Neural cell (in vitro differentiated cells): ENCODE measurements around the gene KRTAP4-16. TPM values are rescaled to one million over a fixed set of nuclear protein-coding genes. Genes with fewer than 3 reads are reported as not detected.
"Not testable (repeated sequence)": the region's sequence is repeated elsewhere in the genome, so short reads cannot be mapped to it uniquely, and the experiment has no call there.

Experiments
- H2AFZ ChIP-seq: fragments of 200-600, 300-800 bp; sonication (generic), shearing (Covaris generic); 2 replicates; pipeline ENCODE4 v1.6.0; 2014; ENCODE audit warnings: low read depth, mild to moderate bottlenecking, antibody characterized with exemption, low read length, moderate library complexity
- H3F3A ChIP-seq: fragments of 200-600 bp; shearing (Covaris generic); 2 replicates; pipeline ENCODE4 v1.6.1; 2016; ENCODE audit warnings: mild to moderate bottlenecking, moderate library complexity, mixed read lengths, antibody characterized with exemption, low read length; ENCODE audit not compliant: insufficient read depth, poor library complexity, severe bottlenecking
- H3K27ac ChIP-seq: fragments of 200-600, 300-800 bp; sonication (generic), shearing (Covaris generic); 2 replicates; pipeline ENCODE4 v1.5.1; 2014; ENCODE audit warnings: mild to moderate bottlenecking, low read length, moderate library complexity
- H3K27me3 ChIP-seq: fragments of 300-800, 200-600 bp; sonication (generic), shearing (Covaris generic); 2 replicates; pipeline ENCODE4 v1.6.0; 2014; ENCODE audit warnings: mild to moderate bottlenecking, low read depth, low read length, moderate library complexity; ENCODE audit not compliant: insufficient read depth
- H3K36me3 ChIP-seq: fragments of 300-800, 200-600 bp; sonication (generic), shearing (Covaris generic); 2 replicates; pipeline ENCODE4 v1.5.1; 2014; ENCODE audit warnings: mild to moderate bottlenecking, antibody characterized with exemption, low read length, moderate library complexity; ENCODE audit not compliant: insufficient read depth
- H3K4me2 ChIP-seq: fragments of 300-800, 200-600 bp; sonication (generic), shearing (Covaris generic); 2 replicates; pipeline ENCODE4 v1.6.0; 2014; ENCODE audit warnings: mild to moderate bottlenecking, low read length
- H3K4me3 ChIP-seq: fragments of 300-800, 200-600 bp; sonication (generic), shearing (Covaris generic); 2 replicates; pipeline ENCODE4 v1.5.1; 2014; ENCODE audit warnings: mild to moderate bottlenecking, low read length, moderate library complexity
- H3K79me2 ChIP-seq: fragments of 200-600 bp; shearing (Covaris generic); replicated peaks from 2 replicates; pipeline ENCODE4 v1.6.0; 2014; ENCODE audit warnings: mild to moderate bottlenecking, low read length, moderate library complexity; ENCODE audit not compliant: insufficient read depth
- H3K9ac ChIP-seq: fragments of 300-800, 200-600 bp; sonication (generic), shearing (Covaris generic); 2 replicates; pipeline ENCODE4 v1.6.1; 2016; ENCODE audit warnings: mild to moderate bottlenecking, low read length, mixed read lengths
- H3K9me2 ChIP-seq: fragments of 200-600 bp; shearing (Covaris generic); 2 replicates; pipeline ENCODE4 v1.6.1; 2016; ENCODE audit warnings: mild to moderate bottlenecking, low read length, mixed read lengths; ENCODE audit not compliant: insufficient read depth
- H3K9me3 ChIP-seq: fragments of 200-600, 300-800 bp; sonication (generic), shearing (Covaris generic); 2 replicates; pipeline ENCODE4 v1.6.1; 2016; ENCODE audit warnings: mild to moderate bottlenecking, mixed run types, low read length, moderate library complexity, mixed read lengths
- H4K20me1 ChIP-seq: fragments of 200-600 bp; shearing (Covaris generic); 2 replicates; pipeline ENCODE4 v1.6.1; 2016; ENCODE audit warnings: mild to moderate bottlenecking, mixed run types; ENCODE audit not compliant: insufficient read depth
- CTCF ChIP-seq: fragments of 450-650 bp; IDR thresholded peaks from 2 replicates; pipeline ENCODE4 v1.5.1; 2014; ENCODE audit warnings: antibody characterized with exemption, mild to moderate bottlenecking, moderate library complexity; ENCODE audit not compliant: poor library complexity, severe bottlenecking
- EP300 ChIP-seq: fragments of 450-650 bp; conservative IDR thresholded peaks from 2 replicates; pipeline ENCODE4 v1.6.1; 2014; ENCODE audit warnings: antibody characterized with exemption, mild to moderate bottlenecking, moderate library complexity; ENCODE audit not compliant: poor library complexity, severe bottlenecking
- EZH2 ChIP-seq: fragments of 200-600, 300-800 bp; shearing (Covaris generic), sonication (generic); IDR thresholded peaks from 2 replicates; pipeline ENCODE4 v1.6.1; 2014; ENCODE audit warnings: antibody characterized with exemption, low read length, borderline replicate concordance, mild to moderate bottlenecking; ENCODE audit not compliant: insufficient read depth, poor library complexity, severe bottlenecking
- POLR2AphosphoS5 ChIP-seq: IDR thresholded peaks from 2 replicates; pipeline ENCODE4 v1.6.1; 2012
- RAD21 ChIP-seq: fragments of 450-650 bp; conservative IDR thresholded peaks from 2 replicates; pipeline ENCODE4 v1.6.1; 2014; ENCODE audit warnings: antibody characterized with exemption, mild to moderate bottlenecking, moderate library complexity
- REST ChIP-seq: IDR thresholded peaks from 2 replicates; pipeline ENCODE4 v1.6.1; 2012; ENCODE audit warnings: borderline replicate concordance
- SMC3 ChIP-seq: fragments of 450-650 bp; conservative IDR thresholded peaks from 2 replicates; pipeline ENCODE4 v1.6.1; 2014; ENCODE audit warnings: antibody characterized with exemption, mild to moderate bottlenecking, moderate library complexity; ENCODE audit not compliant: poor library complexity
- polyA plus RNA-seq: library from polyadenylated mRNA; depleted of rRNA; stranded (reverse); fragments of >200 nt; gene quantifications from 2 replicates; pipeline ENCODE4 v1.2.3, GENCODE V29; 2014

The KRTAP4-16 gene
- polyA plus RNA-seq, 1 donor from 2014 or later = not detected

GRCh38 chr17:41118721-41119120 is 16.7 kb upstream of the KRTAP4-16 start:
- Histone ChIP-seq H2AFZ (no peak overlapping the region), H3F3A (no peaks in the 10 kb centered on the region), H3K4me3 (no peak overlapping the region), H3K9me3 (no peaks in the 10 kb centered on the region), H3K9ac (no peak overlapping the region), H3K79me2 (no peaks in the 10 kb centered on the region), H3K36me3 (no peaks in the 10 kb centered on the region), H3K27ac (no peak overlapping the region), H3K27me3 (no peaks in the 10 kb centered on the region), H4K20me1 (no peaks in the 10 kb centered on the region), H3K4me2 (no peak overlapping the region), H3K9me2 (no peaks in the 10 kb centered on the region)
- no peak for TF ChIP-seq RAD21
- TF ChIP-seq EP300 = no peak
- no peak for TF ChIP-seq REST
- TF ChIP-seq CTCF = no peak
- no peak for TF ChIP-seq SMC3
- no peak for TF ChIP-seq POLR2AphosphoS5

GRCh38 chr17:41117846-41118386 is 15.9 kb upstream of the KRTAP4-16 start, which contains the start of gene KRTAP4-11:
TSS of gene KRTAP4-11 (minus strand) at chr17:41118373. CDS start at chr17:41118315, 58 bp downstream.
- not testable (repeated sequence) for H3K4me3 ChIP-seq, H3K27me3 ChIP-seq, H3K9me3 ChIP-seq, H3K27ac ChIP-seq, H4K20me1 ChIP-seq, H3K36me3 ChIP-seq, H3F3A ChIP-seq, H3K4me2 ChIP-seq, H3K9ac ChIP-seq, H2AFZ ChIP-seq, H3K9me2 ChIP-seq, H3K79me2 ChIP-seq

- H3K4me3 ChIP-seq = no peak overlapping the region
- H3K27me3 ChIP-seq = no peaks in the 10 kb centered on the region
- no peaks in the 10 kb centered on the region for H3K36me3 ChIP-seq
- no peak for TF ChIP-seq POLR2AphosphoS5
- no peak for TF ChIP-seq EZH2
- TF ChIP-seq CTCF = no peak
- no peak overlapping the region for H3K27ac ChIP-seq
- H2AFZ ChIP-seq = no peak overlapping the region
- no peaks in the 10 kb centered on the region for H4K20me1 ChIP-seq
- no peaks in the 10 kb centered on the region for H3F3A ChIP-seq
- no peaks in the 10 kb centered on the region for H3K79me2 ChIP-seq
- no peak overlapping the region for H3K4me2 ChIP-seq
- no peaks in the 10 kb centered on the region for H3K9me2 ChIP-seq
- H3K9ac ChIP-seq = no peak overlapping the region
- no peaks in the 10 kb centered on the region for H3K9me3 ChIP-seq
Observed at GRCh38 chr17:41116297-41116696, 14.3 kb upstream of the KRTAP4-16 start.
